HUES64 (cell line): ENCODE measurements around the gene BRF1.

Experiments
- H3K27ac ChIP-seq: 2 replicates; pipeline ENCODE4 v1.7.0; 2013; ENCODE audit warnings: low read depth, low read length, inconsistent platforms
- H3K27me3 ChIP-seq: 2 replicates; pipeline ENCODE4 v1.6.1; 2013; ENCODE audit warnings: mild to moderate bottlenecking, low read length; ENCODE audit not compliant: insufficient read depth
- H3K36me3 ChIP-seq: 2 replicates; pipeline ENCODE4 v1.6.1; 2013; ENCODE audit warnings: mild to moderate bottlenecking, low read length; ENCODE audit not compliant: insufficient read depth
- H3K4me1 ChIP-seq: 2 replicates; pipeline ENCODE4 v1.6.1; 2013; ENCODE audit warnings: mild to moderate bottlenecking, low read length, moderate library complexity; ENCODE audit not compliant: insufficient read depth
- H3K4me3 ChIP-seq: 2 replicates; pipeline ENCODE4 v1.5.1; 2013; ENCODE audit warnings: mild to moderate bottlenecking, low read length, moderate library complexity
- H3K9ac ChIP-seq: 2 replicates; pipeline ENCODE4 v1.6.1; 2013; ENCODE audit warnings: mild to moderate bottlenecking, low read depth, low read length
- H3K9me3 ChIP-seq: 2 replicates; pipeline ENCODE4 v1.6.1; 2013; ENCODE audit warnings: low read depth, low read length; ENCODE audit not compliant: insufficient read depth
- WGBS: fragments of 150-250, 120-280 bp; methylation state at CpG from one replicate; pipeline ENCODE4 v1.1.7; 2013; ENCODE audit warnings: missing lambda C conversion rate; 5-methylcytosine and 5-hydroxymethylcytosine counted together

Gene BRF1

GRCh38 chr14:105171004-105171673 is 129.7 kb downstream of the BRF1 start:
- Histone ChIP-seq H3K4me3 (no peak overlapping the region), H3K27ac (no peak overlapping the region), H3K27me3 (peaks cover 26% of the 10 kb centered on the region), H3K4me1 (no peaks in the 10 kb centered on the region; the same call in 1 of the 2 replicates), H3K36me3 (no peaks in the 10 kb centered on the region), H3K9ac (no peak overlapping the region), H3K9me3 (no peaks in the 10 kb centered on the region)
- 65% methylated on average over 19 of the region's 19 CpGs for WGBS

- Histone ChIP-seq H3K36me3 (no peaks in the 10 kb centered on the region), H3K9me3 (no peaks in the 10 kb centered on the region), H3K4me3 (no peak overlapping the region), H3K27me3 (peaks cover 27% of the 10 kb centered on the region), H3K27ac (no peak overlapping the region), H3K9ac (no peak overlapping the region), H3K4me1 (no peaks in the 10 kb centered on the region; the same call in 1 of the 2 replicates)
- WGBS: 74% methylated on average over 22 of the region's 22 CpGs
Observed at GRCh38 chr14:105169776-105170655, 130.8 kb downstream of the BRF1 start.

DNA sequence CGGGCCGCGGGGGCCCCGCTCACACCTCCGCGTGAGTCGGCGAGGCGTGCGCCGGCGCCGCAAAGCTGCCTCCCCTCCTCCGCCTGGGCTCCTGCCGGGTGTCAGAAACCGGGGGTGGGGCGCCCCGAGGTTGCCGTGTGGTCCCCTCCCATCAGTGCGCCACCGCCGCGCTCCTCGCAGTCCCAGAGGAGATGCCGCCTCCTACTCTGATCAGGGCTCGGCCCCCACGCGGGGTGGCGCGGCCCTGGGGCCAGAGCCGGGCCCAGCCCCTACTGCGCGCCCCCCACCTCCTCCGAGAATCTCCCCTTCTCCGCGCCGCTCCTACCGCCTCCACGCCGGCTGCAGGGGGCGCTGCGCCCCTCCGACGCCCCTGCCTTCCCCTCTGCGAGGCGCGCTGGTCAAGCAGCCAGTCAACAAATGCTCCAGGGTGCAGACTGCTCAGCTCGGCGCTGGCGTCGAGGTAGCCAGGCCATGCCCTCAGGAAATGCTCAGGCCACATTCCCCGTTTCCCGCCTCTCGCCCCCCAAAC is 131.8 kb downstream of the BRF1 start:
- H3K27ac ChIP-seq: no peak overlapping the region
- no peak overlapping the region for H3K9ac ChIP-seq
- WGBS: 9% methylated on average over 54 of the region's 54 CpGs
- no peaks in the 10 kb centered on the region; the same call in 1 of the 2 replicates for H3K4me1 ChIP-seq
- H3K4me3 ChIP-seq: peak overlapping the region; percentile 49
- peaks cover 27% of the 10 kb centered on the region for H3K27me3 ChIP-seq
- no peaks in the 10 kb centered on the region for H3K9me3 ChIP-seq
- no peaks in the 10 kb centered on the region for H3K36me3 ChIP-seq

DNA sequence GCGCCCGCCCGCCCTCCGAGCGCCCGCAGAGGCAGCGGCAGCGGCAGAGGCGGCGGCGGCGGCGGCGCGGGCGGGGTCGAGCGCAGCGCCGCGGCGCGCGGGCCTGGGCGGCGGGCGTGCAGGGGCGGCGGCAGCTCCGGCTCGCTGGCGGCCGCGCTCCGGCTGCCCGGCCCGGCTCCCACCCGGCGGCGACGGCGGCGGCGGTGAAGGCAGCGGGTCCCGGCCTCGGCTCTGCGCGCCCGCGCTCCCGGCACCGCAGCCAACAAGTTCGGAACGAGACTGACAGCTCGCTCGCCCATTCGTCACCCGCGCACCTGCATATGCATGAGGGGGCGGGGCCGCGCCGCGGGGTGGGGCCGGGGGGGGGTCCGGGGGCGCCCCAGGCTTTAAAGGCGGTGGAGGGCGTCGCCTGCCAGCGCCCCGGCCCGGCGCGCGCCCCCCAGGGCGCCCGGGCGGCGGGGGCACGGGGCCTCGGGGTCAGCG is 132.3 kb downstream of the BRF1 start, which contains the start of gene JAG2:
JAG2 (minus strand) TSS at position 281 of the 483 bp plus-strand sequence. CDS start 356 bp downstream, outside the sequence.
- H3K4me1 ChIP-seq: no peaks in the 10 kb centered on the region; the same call in 1 of the 2 replicates
- peaks cover 27% of the 10 kb centered on the region for H3K27me3 ChIP-seq
- peak within 1 kb of the TSS; percentile 51 for H3K4me3 ChIP-seq
- 0 out of 2 replicates have a peak within 1 kb of the TSS, but pooled peaks have one; percentile 26 for H3K9ac ChIP-seq
- H3K27ac ChIP-seq: no peak within 1 kb of the TSS
- no peaks in the 10 kb centered on the region for H3K36me3 ChIP-seq
- H3K9me3 ChIP-seq: no peaks in the 10 kb centered on the region
- under 1% methylated on average over 84 of the region's 84 CpGs for WGBS

DNA sequence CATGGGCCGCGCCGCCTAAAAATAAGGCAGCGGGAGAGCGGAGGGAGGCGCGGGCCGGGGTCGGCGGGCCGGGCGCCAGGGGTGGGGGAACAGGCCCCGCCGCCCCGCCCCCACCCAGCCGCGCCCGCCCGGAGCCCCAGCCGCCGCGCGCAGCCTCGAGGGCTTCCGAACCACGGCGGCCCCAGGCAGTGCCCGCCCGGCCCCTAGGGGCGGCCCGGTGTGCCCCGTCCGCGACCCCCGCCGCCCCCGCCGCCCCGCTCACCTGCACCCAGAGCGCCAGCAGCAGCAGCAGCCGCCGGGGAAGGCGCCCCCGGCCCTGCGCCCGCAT is 132.7 kb downstream of the BRF1 start:
- H3K27me3 ChIP-seq: peaks cover 27% of the 10 kb centered on the region
- no peaks in the 10 kb centered on the region for H3K9me3 ChIP-seq
- H3K9ac ChIP-seq: no peak overlapping the region
- no peaks in the 10 kb centered on the region for H3K36me3 ChIP-seq
- H3K4me1 ChIP-seq: no peaks in the 10 kb centered on the region; the same call in 1 of the 2 replicates
- WGBS: under 1% methylated on average over 46 of the region's 46 CpGs
- H3K27ac ChIP-seq: no peak overlapping the region
- peak overlapping the region; percentile 51 for H3K4me3 ChIP-seq

GRCh38 chr14:105167303-105168092 is 133.3 kb downstream of the BRF1 start:
- Histone ChIP-seq H3K9me3 (no peaks in the 10 kb centered on the region), H3K36me3 (no peaks in the 10 kb centered on the region), H3K27me3 (peaks cover 27% of the 10 kb centered on the region), H3K27ac (no peak overlapping the region), H3K4me3 (peak overlapping the region; percentile 51), H3K9ac (0 out of 2 replicates have a peak overlapping the region, but pooled peaks have one; percentile 26), H3K4me1 (no peaks in the 10 kb centered on the region; the same call in 1 of the 2 replicates)
- 7% methylated on average over 116 of the region's 116 CpGs for WGBS

DNA sequence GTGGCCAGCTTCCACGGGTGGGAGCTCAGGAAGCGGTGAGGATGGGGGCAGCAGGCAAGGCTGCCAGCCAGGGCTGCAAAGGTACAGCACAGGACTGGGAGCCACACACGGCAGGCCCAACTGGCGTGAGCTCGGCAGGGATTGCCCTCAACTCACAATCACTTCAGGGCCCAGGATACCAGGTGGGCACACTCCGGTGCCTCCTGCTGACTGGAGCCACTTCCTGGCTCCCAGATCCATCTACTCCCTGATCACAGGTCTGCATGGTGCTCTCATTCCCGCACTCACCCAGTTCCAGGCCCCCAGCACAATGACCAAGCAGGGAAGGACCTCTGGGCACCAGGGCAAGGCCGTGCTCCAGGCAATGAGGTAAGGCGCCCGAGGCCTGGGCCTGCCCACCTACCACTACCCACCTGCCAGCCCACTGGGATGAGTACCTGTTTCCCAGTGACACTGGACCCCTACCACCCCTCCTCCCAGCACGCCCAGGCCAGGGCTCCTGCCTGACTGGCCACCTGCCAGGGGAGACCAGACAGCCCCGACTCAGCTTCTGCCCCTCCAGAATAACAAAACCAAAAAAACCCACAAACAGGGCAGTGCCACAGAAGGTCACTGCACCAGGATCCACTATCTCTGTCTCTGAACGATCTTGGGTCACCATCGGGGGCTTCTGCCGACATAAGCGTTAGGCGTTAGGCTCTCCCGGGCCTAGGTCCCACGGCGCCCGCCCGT is 134.1 kb downstream of the BRF1 start:
- 85% methylated on average over 22 of the region's 22 CpGs for WGBS
- H3K9ac ChIP-seq: no peak overlapping the region
- H3K4me3 ChIP-seq: no peak overlapping the region
- H3K4me1 ChIP-seq: no peaks in the 10 kb centered on the region; the same call in 1 of the 2 replicates
- peaks cover 27% of the 10 kb centered on the region for H3K27me3 ChIP-seq
- no peaks in the 10 kb centered on the region for H3K36me3 ChIP-seq
- H3K27ac ChIP-seq: no peak overlapping the region
- H3K9me3 ChIP-seq: no peaks in the 10 kb centered on the region

- no peaks in the 10 kb centered on the region for H3K9me3 ChIP-seq
- WGBS: 93% methylated on average over 32 of the region's 32 CpGs
- no peaks in the 10 kb centered on the region for H3K36me3 ChIP-seq
- no peaks in the 10 kb centered on the region; the same call in 1 of the 2 replicates for H3K4me1 ChIP-seq
- no peak overlapping the region for H3K9ac ChIP-seq
- no peak overlapping the region for H3K27ac ChIP-seq
- no peak overlapping the region for H3K4me3 ChIP-seq
- peaks cover 27% of the 10 kb centered on the region for H3K27me3 ChIP-seq
Observed at GRCh38 chr14:105165761-105166485, 134.9 kb downstream of the BRF1 start.

DNA sequence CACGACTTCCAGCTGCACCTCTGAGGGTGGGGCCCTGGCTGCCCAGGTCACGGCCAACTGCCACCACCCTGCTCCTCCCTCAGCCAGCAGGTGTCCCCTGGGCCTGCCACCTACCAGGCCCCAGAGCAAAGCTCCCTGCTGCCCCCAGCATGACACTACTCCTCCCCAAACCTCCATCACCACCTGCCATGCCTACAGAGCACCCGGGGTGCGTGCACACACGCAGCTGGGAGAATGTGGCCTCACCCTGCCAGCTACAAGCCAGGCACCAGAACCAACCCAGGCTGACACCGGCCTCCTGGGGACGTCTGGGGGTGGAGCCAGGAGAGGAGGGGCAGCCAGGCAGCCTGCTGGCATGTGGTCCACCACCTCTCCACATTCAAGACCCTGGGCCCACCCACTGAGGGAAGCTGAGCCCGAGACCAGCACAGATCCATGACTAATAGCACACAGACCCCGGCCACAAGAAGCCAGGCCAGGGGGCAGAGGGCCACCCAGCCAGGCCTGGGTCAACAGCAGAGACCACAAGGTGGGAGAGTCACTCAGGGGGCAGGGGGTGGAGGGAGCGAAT is 135.6 kb downstream of the BRF1 start:
- H3K27ac ChIP-seq: no peak overlapping the region
- peaks cover 27% of the 10 kb centered on the region for H3K27me3 ChIP-seq
- no peaks in the 10 kb centered on the region for H3K36me3 ChIP-seq
- no peaks in the 10 kb centered on the region; the same call in 1 of the 2 replicates for H3K4me1 ChIP-seq
- H3K4me3 ChIP-seq: no peak overlapping the region
- no peaks in the 10 kb centered on the region for H3K9me3 ChIP-seq
- no peak overlapping the region for H3K9ac ChIP-seq
- 73% methylated on average over 9 of the region's 10 CpGs for WGBS
